ENCODE measurements around the gene CAMK1D.
"Not testable (repeated sequence)": the region's sequence is repeated elsewhere in the genome, so short reads cannot be mapped to it uniquely, and the experiment has no call there.

The CAMK1D gene

GRCh38 chr10:12340937-12341336 lies 8.4 kb upstream of the CAMK1D start:
- no peak for DNase-seq (ENCODE audit: low read depth)

GRCh38 chr10:12341526-12341925 lies 7.8 kb upstream of the CAMK1D start:
- DNase-seq (ENCODE audit: low read depth), result no peak

DNA sequence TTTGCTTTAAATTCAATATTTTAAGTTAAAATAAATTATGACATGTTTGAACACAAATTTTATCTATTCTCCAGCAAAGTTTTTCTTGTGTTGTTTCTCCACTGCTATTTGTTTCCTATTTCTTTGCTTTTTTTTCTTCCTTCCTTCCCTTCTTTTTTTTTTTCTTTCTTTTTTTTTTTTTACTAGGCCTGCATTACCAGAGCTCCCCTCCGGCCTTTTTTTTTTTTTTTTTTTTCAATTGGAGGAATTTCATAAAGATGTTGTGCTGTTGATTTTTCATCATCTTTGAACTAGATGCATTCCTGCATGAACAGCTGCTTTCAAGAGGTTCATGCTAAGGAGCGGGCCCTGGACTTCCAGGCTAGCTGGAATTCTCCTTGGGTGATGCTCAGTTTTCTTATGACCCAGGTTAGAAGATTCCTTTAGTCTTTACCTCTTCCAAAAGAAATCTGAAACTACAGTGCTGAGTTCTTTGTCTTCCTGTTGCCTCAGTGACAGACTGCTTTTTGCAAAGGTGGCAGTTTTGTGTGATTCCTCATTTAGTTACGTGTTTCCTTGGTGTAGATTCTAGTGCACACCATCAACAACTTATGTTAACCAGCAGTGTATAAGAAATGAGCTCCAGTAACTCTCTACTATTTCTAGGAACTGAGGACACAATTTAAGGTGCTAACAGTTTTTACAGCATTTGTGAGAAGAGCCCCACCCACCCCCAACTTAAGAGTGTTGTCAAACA lies 4.8 kb upstream of the CAMK1D start:
- DNase-seq (ENCODE audit: low read depth), result no peak

DNA sequence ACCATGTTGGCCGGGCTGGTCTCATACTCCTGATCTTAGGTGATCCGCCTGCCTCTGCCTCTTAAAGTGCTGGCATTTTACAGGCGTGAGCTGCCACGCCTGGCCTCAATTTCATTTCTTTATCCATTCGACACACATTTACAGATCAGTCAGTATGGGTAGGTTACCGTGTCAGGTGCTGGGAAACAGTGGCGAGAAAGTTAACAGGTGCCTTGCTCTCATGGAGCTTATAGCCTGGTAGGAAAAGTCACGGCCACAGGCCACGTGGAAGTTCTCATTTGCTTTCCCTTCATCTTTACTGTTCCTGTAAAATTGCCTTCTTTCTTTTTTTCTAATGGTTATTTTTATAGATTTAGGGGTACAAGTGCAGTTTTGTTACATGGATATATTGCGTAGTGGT lies 2.6 kb upstream of the CAMK1D start:
- no peak for DNase-seq (ENCODE audit: low read depth)

- no peak for DNase-seq (ENCODE audit: low read depth)
These were observed 965 bp upstream of the CAMK1D start for GRCh38 chr10:12348294-12348869.

DNA sequence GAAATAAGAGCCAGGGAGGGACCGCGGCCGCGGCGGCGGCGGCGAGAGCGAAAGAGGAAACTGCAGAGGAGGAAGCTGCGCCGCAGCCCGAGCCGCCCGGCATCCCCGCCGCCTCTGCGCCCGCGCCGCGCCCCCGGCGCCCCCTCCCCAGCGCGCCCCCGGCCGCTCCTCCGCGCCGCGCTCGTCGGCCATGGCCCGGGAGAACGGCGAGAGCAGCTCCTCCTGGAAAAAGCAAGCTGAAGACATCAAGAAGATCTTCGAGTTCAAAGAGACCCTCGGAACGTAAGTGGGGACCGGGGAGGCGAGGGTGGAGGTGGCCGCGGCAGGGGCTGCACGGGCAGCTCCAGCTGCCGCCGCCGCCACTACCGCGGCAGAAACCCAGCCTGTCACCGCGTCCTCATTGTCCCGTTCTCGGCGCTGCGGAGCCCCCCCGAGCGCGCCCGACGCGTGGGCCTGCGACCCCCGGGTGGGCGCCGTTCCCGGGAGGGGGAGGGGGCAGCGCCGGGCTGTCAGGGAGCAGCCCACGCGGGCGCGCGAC lies 351 bp downstream of the CAMK1D start:
- DNase-seq (ENCODE audit: low read depth), result no peak

DNA sequence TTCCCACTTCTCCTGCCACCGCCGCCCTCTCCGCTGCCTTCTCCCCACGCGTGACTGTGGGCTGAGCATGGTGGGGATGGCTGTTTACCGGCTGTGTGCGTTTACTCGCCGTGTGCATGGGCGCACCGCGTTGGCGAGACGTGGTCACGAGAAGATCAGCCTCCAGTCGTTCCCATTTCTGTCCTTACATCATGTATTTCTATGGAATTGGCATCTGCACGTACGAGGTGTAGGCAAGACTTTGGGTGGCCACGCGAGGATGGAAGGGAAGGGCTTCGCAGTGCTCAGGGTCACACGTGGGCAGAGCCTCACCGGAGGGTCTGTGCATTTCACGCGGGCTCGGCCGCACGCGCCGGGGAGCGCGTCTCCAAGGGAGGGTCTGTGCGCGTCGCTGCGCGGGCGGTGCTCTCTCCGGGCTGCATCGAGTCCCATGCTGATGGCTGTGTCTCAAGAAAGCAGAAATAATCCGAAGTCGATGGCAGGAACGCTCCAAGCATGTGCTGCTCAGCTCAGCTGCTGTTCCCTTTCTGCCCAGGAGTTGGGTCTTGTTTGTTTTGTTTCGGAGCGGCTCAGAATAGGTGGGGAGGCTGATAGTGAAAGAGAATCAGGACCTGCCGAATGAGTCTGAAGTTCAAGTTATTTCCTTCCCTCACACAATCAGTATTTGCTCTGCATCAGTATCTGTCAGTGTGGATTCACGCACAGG lies 973 bp downstream of the CAMK1D start:
- peak; percentile 12 for DNase-seq (ENCODE audit: low read depth)

- no peak for DNase-seq (ENCODE audit: low read depth)
These were observed 1.6 kb downstream of the CAMK1D start for GRCh38 chr10:12350925-12351324.

DNA sequence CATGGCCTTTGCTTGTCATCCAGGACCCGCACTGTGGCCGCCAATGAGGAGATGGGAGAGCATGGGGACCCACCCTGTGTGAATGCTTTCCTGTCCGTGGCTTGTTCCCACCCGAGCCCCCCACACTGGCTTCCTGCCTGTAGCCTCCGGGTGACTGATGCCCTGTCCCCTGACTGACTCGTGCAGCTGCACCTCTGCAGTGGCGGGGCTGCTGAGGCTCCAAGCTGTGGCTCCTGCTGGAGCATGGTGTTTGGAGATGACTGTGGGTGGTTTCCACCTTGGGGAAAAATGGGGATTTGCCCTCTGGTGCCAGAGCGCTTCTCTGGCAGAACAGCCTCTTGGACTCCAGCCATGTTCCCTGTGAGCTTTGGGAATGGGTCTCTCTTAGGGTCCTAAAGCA lies 2.1 kb downstream of the CAMK1D start:
- DNase-seq (ENCODE audit: low read depth), result no peak

DNA sequence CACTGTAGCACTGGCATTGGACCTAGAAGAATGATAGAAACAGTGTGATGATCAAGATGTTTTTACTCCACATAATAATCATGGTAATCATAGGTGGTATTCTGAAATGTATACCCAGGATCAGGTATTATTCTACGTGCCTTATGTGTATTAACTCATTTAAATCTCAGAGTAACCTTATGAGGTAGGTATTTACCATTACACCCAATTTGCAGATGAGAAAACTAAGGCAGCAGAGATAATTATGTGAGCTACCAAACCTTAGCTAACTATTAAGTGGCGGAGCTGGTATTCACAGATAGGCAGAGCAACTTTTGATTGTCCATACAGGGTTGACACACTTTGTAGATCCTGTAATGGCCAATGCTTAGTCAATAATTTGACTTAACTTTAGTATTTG lies 2.5 kb downstream of the CAMK1D start:
- DNase-seq (ENCODE audit: low read depth), result no peak

GRCh38 chr10:12353399-12354242 lies 4.3 kb downstream of the CAMK1D start:
- no peak for DNase-seq (ENCODE audit: low read depth)

DNA sequence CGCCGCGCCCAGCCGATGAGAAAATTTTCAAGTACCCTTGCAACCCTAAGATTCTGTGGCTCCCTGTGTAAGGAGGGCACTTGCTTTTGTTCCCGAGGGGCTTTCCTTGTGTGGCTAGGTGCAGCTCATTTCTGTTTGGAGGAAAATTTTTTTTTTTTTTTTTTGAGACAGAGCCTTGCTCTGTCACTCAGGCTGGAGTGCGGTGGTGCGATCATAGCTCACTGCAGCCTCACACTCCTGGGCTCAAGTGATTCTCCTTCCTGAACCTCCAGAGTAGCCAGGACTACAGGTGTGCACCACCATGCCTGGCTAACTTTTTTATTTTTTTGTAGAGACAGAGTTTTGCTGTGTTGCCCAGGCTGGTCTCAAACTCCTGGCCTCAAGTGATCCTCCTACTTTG lies 5.3 kb downstream of the CAMK1D start:
- DNase-seq (ENCODE audit: low read depth), result not testable (repeated sequence)

GRCh38 chr10:12355384-12355783 lies 6.0 kb downstream of the CAMK1D start:
- no peak for DNase-seq (ENCODE audit: low read depth)

GRCh38 chr10:12357525-12358151 lies 8.3 kb downstream of the CAMK1D start:
- no peak for DNase-seq (ENCODE audit: low read depth)

GRCh38 chr10:12358863-12359564 lies 9.7 kb downstream of the CAMK1D start:
- DNase-seq (ENCODE audit: low read depth), result no peak

GRCh38 chr10:12360461-12360860 lies 11.1 kb downstream of the CAMK1D start:
- DNase-seq (ENCODE audit: low read depth), result no peak

GRCh38 chr10:12361115-12361514 lies 11.8 kb downstream of the CAMK1D start:
- DNase-seq (ENCODE audit: low read depth), result not testable (repeated sequence)

DNA sequence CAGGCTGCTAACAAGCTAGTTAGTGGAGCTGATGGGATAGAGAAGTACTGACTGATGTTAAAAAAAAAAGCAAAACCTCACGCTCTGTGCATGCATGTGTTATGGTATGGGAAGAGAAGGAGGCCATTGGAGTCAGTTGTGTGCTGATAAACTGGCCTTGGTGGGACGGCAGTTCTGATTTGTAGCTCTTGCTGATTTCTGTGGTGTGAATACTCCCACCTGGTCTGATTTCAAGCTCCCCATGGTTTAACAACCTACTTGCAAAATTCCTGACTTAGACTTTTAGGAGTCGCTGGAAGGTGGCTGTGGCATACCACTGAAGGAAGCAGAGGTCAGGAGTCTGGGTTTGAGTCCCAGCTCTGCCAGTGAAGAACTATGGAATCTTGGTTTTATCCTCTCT lies 15.2 kb downstream of the CAMK1D start:
- no peak for DNase-seq (ENCODE audit: low read depth)

- DNase-seq (ENCODE audit: low read depth), result no peak
These were observed 17.9 kb downstream of the CAMK1D start for GRCh38 chr10:12367272-12367671.

- no peak for DNase-seq (ENCODE audit: low read depth)
These were observed 20.6 kb downstream of the CAMK1D start for GRCh38 chr10:12369982-12370381.

DNA sequence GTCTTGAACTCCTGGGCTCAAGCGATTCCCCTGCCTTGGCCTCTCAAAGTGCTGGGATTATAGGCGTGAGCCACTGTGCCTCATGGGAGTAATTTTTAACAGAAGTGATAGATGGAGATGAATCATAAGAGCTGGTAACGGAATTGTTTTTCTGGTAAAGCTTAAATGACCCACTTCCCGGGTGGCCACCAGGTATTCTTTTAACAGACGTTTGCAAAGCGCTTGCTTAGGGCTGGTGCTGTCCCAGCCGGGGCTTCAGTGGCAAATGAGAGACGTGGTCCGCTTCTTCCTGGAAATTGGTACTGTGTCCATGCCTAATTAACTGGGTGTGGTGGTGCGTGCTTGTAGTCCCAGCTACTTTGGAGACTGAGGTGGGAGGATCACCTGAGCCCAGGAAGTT lies 23.5 kb downstream of the CAMK1D start:
- DNase-seq (ENCODE audit: low read depth), result no peak

Data from GM04503 (cell line).